ENCODE measurements around the gene PLXDC2.

The PLXDC2 gene

GRCh38 chr10:19815731-19816410, 361 bp upstream of the PLXDC2 start:
- DNase-seq (ENCODE audit: low read depth in 2 of 2) = no peak

GRCh38 chr10:19817231-19817933, 1.1 kb downstream of the PLXDC2 start:
- no peak for DNase-seq (ENCODE audit: low read depth in 2 of 2)

- DNase-seq (ENCODE audit: low read depth in 2 of 2) = no peak
Measured at GRCh38 chr10:19818876-19819275, 2.6 kb downstream of the PLXDC2 start.

- DNase-seq (ENCODE audit: low read depth in 2 of 2) = no peak
Measured at GRCh38 chr10:19819419-19820033, 3.3 kb downstream of the PLXDC2 start.

GRCh38 chr10:19824381-19825342, 8.4 kb downstream of the PLXDC2 start:
- DNase-seq (ENCODE audit: low read depth in 2 of 2) = no peak

GRCh38 chr10:19825700-19826099, 9.5 kb downstream of the PLXDC2 start:
- no peak for DNase-seq (ENCODE audit: low read depth in 2 of 2)

GRCh38 chr10:19826712-19827111, 10.5 kb downstream of the PLXDC2 start:
- DNase-seq (ENCODE audit: low read depth in 2 of 2) = no peak

GRCh38 chr10:19828278-19829049, 12.2 kb downstream of the PLXDC2 start:
- no peak for DNase-seq (ENCODE audit: low read depth in 2 of 2)

GRCh38 chr10:19832699-19833098, 16.5 kb downstream of the PLXDC2 start:
- no peak for DNase-seq (ENCODE audit: low read depth in 2 of 2)

- no peak for DNase-seq (ENCODE audit: low read depth in 2 of 2)
Measured at GRCh38 chr10:19833170-19833824, 17.1 kb downstream of the PLXDC2 start.

- DNase-seq (ENCODE audit: low read depth in 2 of 2) = no peak
Measured at GRCh38 chr10:19835952-19836351, 19.7 kb downstream of the PLXDC2 start.

GRCh38 chr10:19839090-19839489, 22.9 kb downstream of the PLXDC2 start:
- no peak for DNase-seq (ENCODE audit: low read depth in 2 of 2)

GRCh38 chr10:19839552-19839951, 23.3 kb downstream of the PLXDC2 start:
- DNase-seq (ENCODE audit: low read depth in 2 of 2) = no peak

GRCh38 chr10:19840776-19841175, 24.5 kb downstream of the PLXDC2 start:
- no peak for DNase-seq (ENCODE audit: low read depth in 2 of 2)

- DNase-seq (ENCODE audit: low read depth in 2 of 2) = no peak
Measured at GRCh38 chr10:19843487-19843886, 27.3 kb downstream of the PLXDC2 start.

GRCh38 chr10:19845503-19846368, 29.5 kb downstream of the PLXDC2 start:
- no peak for DNase-seq (ENCODE audit: low read depth in 2 of 2)

GRCh38 chr10:19847321-19847720, 31.1 kb downstream of the PLXDC2 start:
- DNase-seq (ENCODE audit: low read depth in 2 of 2) = no peak

- DNase-seq (ENCODE audit: low read depth in 2 of 2) = no peak
Measured at GRCh38 chr10:19848226-19848985, 32.2 kb downstream of the PLXDC2 start.

- no peak for DNase-seq (ENCODE audit: low read depth in 2 of 2)
Measured at GRCh38 chr10:19853831-19854230, 37.6 kb downstream of the PLXDC2 start.

All from stimulated activated CD8-positive, alpha-beta memory T cell treated with anti-CD3 and anti-CD28 coated beads, Interleukin-7, amount 100 ng/mL, for 4 hours (primary cell).